WERI-Rb-1 (cell line): ENCODE results near the gene SRP68.

Experiments
- DNase-seq: peaks from one replicate; pipeline ENCODE4 v3.0.0-alpha.2; 2020
- H3K27ac ChIP-seq: fragments of 250-450 bp; sonication (Bioruptor Pico); 2 replicates; pipeline ENCODE4 v1.5.1; 2020; ENCODE audit warnings: mild to moderate bottlenecking, moderate library complexity
- H3K27me3 ChIP-seq: fragments of 250-450 bp; sonication (Bioruptor Pico); 2 replicates; pipeline ENCODE4 v1.5.1; 2021; ENCODE audit warnings: mild to moderate bottlenecking, low read depth, moderate library complexity; ENCODE audit not compliant: insufficient read depth, severe bottlenecking
- H3K36me3 ChIP-seq: fragments of 250-450 bp; sonication (Bioruptor Pico); 2 replicates; pipeline ENCODE4 v1.5.1; 2020; ENCODE audit warnings: mild to moderate bottlenecking, moderate library complexity
- H3K4me3 ChIP-seq: 2 replicates; pipeline ENCODE4 v1.5.1; 2011; ENCODE audit warnings: low read depth, mild to moderate bottlenecking, control low read depth, low read length
- H3K9me3 ChIP-seq: fragments of 250-450 bp; sonication (Bioruptor Pico); 2 replicates; pipeline ENCODE4 v1.5.1; 2021; ENCODE audit warnings: mild to moderate bottlenecking, moderate library complexity; ENCODE audit not compliant: severe bottlenecking
- CTCF ChIP-seq: IDR thresholded peaks from 2 replicates; pipeline ENCODE4 v1.5.1; 2011; ENCODE audit warnings: low read depth, mild to moderate bottlenecking, control low read depth, inconsistent platforms, low read length

SRP68 gene

GRCh38 chr17:76083536-76084182 is 11.3 kb upstream of the SRP68 start:
- Histone ChIP-seq H3K9me3 (no peaks in the 10 kb centered on the region), H3K27ac (peak overlapping the region; percentile 46), H3K36me3 (peaks cover 68% of the 10 kb centered on the region), H3K4me3 (no peak overlapping the region), H3K27me3 (no peaks in the 10 kb centered on the region)
- DNase-seq = no peak
- no peak for TF ChIP-seq CTCF

GRCh38 chr17:76082326-76083251 is 10.3 kb upstream of the SRP68 start:
- H3K27me3 ChIP-seq = peaks cover 1% of the 10 kb centered on the region
- H3K9me3 ChIP-seq = no peaks in the 10 kb centered on the region
- peak overlapping the region; percentile 46 for H3K27ac ChIP-seq
- H3K4me3 ChIP-seq = no peak overlapping the region
- peak; percentile 74 for DNase-seq
- TF ChIP-seq CTCF = no peak
- H3K36me3 ChIP-seq = peaks cover 57% of the 10 kb centered on the region

GRCh38 chr17:76081295-76082210 is 9.2 kb upstream of the SRP68 start:
- peaks cover 12% of the 10 kb centered on the region for H3K27me3 ChIP-seq
- peak overlapping the region; percentile 21 for H3K27ac ChIP-seq
- H3K36me3 ChIP-seq = peaks cover 47% of the 10 kb centered on the region
- TF ChIP-seq CTCF = no peak
- H3K4me3 ChIP-seq = no peak overlapping the region
- H3K9me3 ChIP-seq = no peaks in the 10 kb centered on the region
- DNase-seq = no peak

GRCh38 chr17:76080768-76081287 is 8.5 kb upstream of the SRP68 start:
- Histone ChIP-seq H3K4me3 (no peak overlapping the region), H3K9me3 (no peaks in the 10 kb centered on the region), H3K36me3 (peaks cover 39% of the 10 kb centered on the region), H3K27ac (no peak overlapping the region), H3K27me3 (peaks cover 19% of the 10 kb centered on the region)
- DNase-seq = no peak
- no peak for TF ChIP-seq CTCF

GRCh38 chr17:76079956-76080767 is 7.8 kb upstream of the SRP68 start:
- DNase-seq = peak; percentile 55
- H3K27ac ChIP-seq = peak overlapping the region; percentile 23; the same call in 1 of the 2 replicates
- no peaks in the 10 kb centered on the region for H3K9me3 ChIP-seq
- H3K27me3 ChIP-seq = peaks cover 23% of the 10 kb centered on the region
- H3K4me3 ChIP-seq = no peak overlapping the region
- 0 out of 2 replicates have a peak, but pooled peaks have one; percentile 40 for TF ChIP-seq CTCF
- H3K36me3 ChIP-seq = peaks cover 33% of the 10 kb centered on the region
